ENCODE data around the gene PTCH2. TPM values are rescaled to one million over a fixed set of nuclear protein-coding genes. Genes with fewer than 3 reads are reported as not detected.

PTCH2 gene
- total RNA-seq, 1 experiment from 2014 or later: 0.79 TPM

DNA sequence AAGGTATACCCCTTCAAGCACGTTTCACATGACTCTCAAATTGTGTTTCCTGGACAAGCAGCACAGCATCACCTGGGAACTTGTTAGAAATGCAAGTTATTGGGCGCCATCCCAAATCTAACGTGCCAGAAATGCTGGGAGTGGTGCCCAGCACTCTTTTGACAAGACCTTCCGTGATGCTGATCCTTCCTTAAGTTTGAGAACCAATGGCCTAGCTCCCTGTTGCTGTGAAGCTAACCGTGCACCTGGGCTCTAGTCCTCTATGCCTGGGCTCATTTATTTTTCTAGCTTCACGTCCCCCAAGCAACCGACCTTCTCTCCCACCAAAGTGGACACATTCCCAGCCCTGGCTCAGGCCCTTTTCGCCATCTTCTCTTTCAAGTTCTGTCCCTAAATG, 59.4 kb downstream of the PTCH2 start:
- Histone ChIP-seq H3K27ac (ENCODE audit: insufficient read length, low read depth, low read length) (no peak overlapping the region), H3K14ac (ENCODE audit: insufficient read depth, low read length) (peak overlapping the region; percentile 85; the same call in 1 of the 2 replicates), H4K8ac (replicated peaks; ENCODE audit: insufficient read length, low read depth, low read length) (no peak overlapping the region), H3K4me2 (ENCODE audit: insufficient read depth, insufficient read length, low read length) (peak overlapping the region; percentile 64), H3K4ac (ENCODE audit: low read depth, low read length) (no peak overlapping the region), H2BK12ac (ENCODE audit: insufficient read length, low read depth, low read length) (peak overlapping the region; percentile 25), H3K79me2 (ENCODE audit: insufficient read depth, low read length) (no peaks in the 10 kb centered on the region), H3T11ph (ENCODE audit: low read length) (peak overlapping the region; percentile 57), H2BK20ac (ENCODE audit: low read depth, low read length, poor library complexity, severe bottlenecking) (no peak overlapping the region), H2BK5ac (ENCODE audit: insufficient read length, low read length) (no peak overlapping the region), H4K91ac (ENCODE audit: insufficient read length, low read depth, low read length) (no peak overlapping the region), H2AK5ac (ENCODE audit: insufficient read length, low read length) (no peak overlapping the region), H3K9me3 (ENCODE audit: control insufficient read depth, low read depth, low read length) (no peaks in the 10 kb centered on the region), H3K18ac (ENCODE audit: insufficient read length, low read depth, low read length) (peak overlapping the region; percentile 61), H3K56ac (ENCODE audit: insufficient read length, low read depth, low read length) (no peak overlapping the region), H4K20me1 (ENCODE audit: control insufficient read depth, insufficient read depth, insufficient read length) (no peaks in the 10 kb centered on the region), H3K79me1 (ENCODE audit: insufficient read depth, low read depth, low read length, poor library complexity, severe bottlenecking) (no peaks in the 10 kb centered on the region), H3K9ac (ENCODE audit: extremely low read depth, insufficient read length, low read length) (peak overlapping the region; percentile 48), H2BK120ac (ENCODE audit: low read depth, low read length, poor library complexity, severe bottlenecking) (no peak overlapping the region), H3K23ac (ENCODE audit: insufficient read length, low read depth, low read length) (no peak overlapping the region), H2BK15ac (ENCODE audit: low read depth, low read length) (no peak overlapping the region), H3K23me2 (ENCODE audit: insufficient read length, low read depth, low read length, poor library complexity, severe bottlenecking) (peaks cover 9% of the 10 kb centered on the region), H3K27me3 (ENCODE audit: insufficient read depth, low read length) (no peaks in the 10 kb centered on the region), H3K4me1 (ENCODE audit: insufficient read depth, low read length) (no peaks in the 10 kb centered on the region), H4K5ac (ENCODE audit: insufficient read length, low read depth, low read length) (no peak overlapping the region), H2AFZ (ENCODE audit: low read length) (peak overlapping the region; percentile 18)
- Mint-ChIP-seq H3K9me3 (no peaks in the 10 kb centered on the region; a peak in 1 of 5 replicates), H3K27ac (peak overlapping the region in 1 of 3 experiments; percentile 68; a peak in 1 of 7 replicates), H3K4me3 (peak overlapping the region; percentile 62 to 65), H3K27me3 (ENCODE audit: low read depth) (peaks cover 12% of the 10 kb centered on the region), H3K4me1 (peaks cover 22 to 29% of the 10 kb centered on the region in 2 experiments), H3K36me3 (ENCODE audit: insufficient read depth in 1 of 3, low read depth in 3 of 3) (peaks cover 4 to 37% (median 21%) of the 10 kb centered on the region in 3 experiments)
- no CpG with 5 or more reads among the region's 8 CpGs for WGBS (ENCODE audit: extremely low coverage, insufficient read length, low lambda C conversion rate)
- TF ChIP-seq, protein P1, sequence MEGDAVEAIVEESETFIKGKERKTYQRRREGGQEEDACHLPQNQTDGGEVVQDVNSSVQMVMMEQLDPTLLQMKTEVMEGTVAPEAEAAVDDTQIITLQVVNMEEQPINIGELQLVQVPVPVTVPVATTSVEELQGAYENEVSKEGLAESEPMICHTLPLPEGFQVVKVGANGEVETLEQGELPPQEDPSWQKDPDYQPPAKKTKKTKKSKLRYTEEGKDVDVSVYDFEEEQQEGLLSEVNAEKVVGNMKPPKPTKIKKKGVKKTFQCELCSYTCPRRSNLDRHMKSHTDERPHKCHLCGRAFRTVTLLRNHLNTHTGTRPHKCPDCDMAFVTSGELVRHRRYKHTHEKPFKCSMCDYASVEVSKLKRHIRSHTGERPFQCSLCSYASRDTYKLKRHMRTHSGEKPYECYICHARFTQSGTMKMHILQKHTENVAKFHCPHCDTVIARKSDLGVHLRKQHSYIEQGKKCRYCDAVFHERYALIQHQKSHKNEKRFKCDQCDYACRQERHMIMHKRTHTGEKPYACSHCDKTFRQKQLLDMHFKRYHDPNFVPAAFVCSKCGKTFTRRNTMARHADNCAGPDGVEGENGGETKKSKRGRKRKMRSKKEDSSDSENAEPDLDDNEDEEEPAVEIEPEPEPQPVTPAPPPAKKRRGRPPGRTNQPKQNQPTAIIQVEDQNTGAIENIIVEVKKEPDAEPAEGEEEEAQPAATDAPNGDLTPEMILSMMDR (conservative IDR thresholded peaks at IDR 0.05): no peak
- DNase-seq: no peak
